SU-DHL-6 (cell line): Measurements from ENCODE around the gene LCORL.

ENCODE experiments used
- H2AFZ ChIP-seq: fragments of 200-600 bp; sonication (generic); 2 replicates; pipeline ENCODE4 v1.6.1; 2014; ENCODE audit warnings: low read depth, mild to moderate bottlenecking, moderate library complexity, mixed read lengths, antibody characterized with exemption, low read length; ENCODE audit not compliant: severe bottlenecking
- H3F3A ChIP-seq: fragments of 200-600 bp; shearing (Covaris generic); 2 replicates; pipeline ENCODE4 v1.6.0; 2016; ENCODE audit warnings: antibody characterized with exemption, mild to moderate bottlenecking; ENCODE audit not compliant: insufficient read depth
- H3K27ac ChIP-seq: fragments of 200-600 bp; sonication (generic); 2 replicates; pipeline ENCODE4 v1.5.1; 2016; ENCODE audit warnings: low read depth, mild to moderate bottlenecking, low read length, moderate library complexity, mixed read lengths
- H3K27me3 ChIP-seq: fragments of 200-600 bp; sonication (generic), shearing (Covaris generic); 2 replicates; pipeline ENCODE4 v1.6.0; 2014; ENCODE audit warnings: mild to moderate bottlenecking, low read length
- H3K36me3 ChIP-seq: fragments of 200-600 bp; sonication (generic); 2 replicates; pipeline ENCODE4 v1.6.1; 2014; ENCODE audit warnings: mild to moderate bottlenecking, low read length, mixed read lengths
- H3K4me2 ChIP-seq: fragments of 300-600, 200-600 bp; shearing (Covaris generic), sonication (generic); 2 replicates; pipeline ENCODE4 v1.6.0; 2014; ENCODE audit warnings: low read length, low read depth, mild to moderate bottlenecking; ENCODE audit not compliant: poor library complexity, severe bottlenecking
- H3K4me3 ChIP-seq: fragments of 200-600 bp; sonication (generic); 2 replicates; pipeline ENCODE4 v1.5.1; 2014; ENCODE audit warnings: antibody characterized with exemption, low read length, mild to moderate bottlenecking, mixed read lengths; ENCODE audit not compliant: insufficient read depth, poor library complexity, severe bottlenecking
- H3K79me2 ChIP-seq: fragments of 200-600 bp; sonication (generic); 2 replicates; pipeline ENCODE4 v1.6.1; 2014; ENCODE audit warnings: mild to moderate bottlenecking, low read length, moderate library complexity; ENCODE audit not compliant: insufficient read depth
- H3K9ac ChIP-seq: fragments of 200-600 bp; sonication (generic); 2 replicates; pipeline ENCODE4 v1.7.0; 2014; ENCODE audit warnings: mild to moderate bottlenecking, low read length
- H3K9me2 ChIP-seq: fragments of 200-600 bp; sonication (generic); replicated peaks from 2 replicates; pipeline ENCODE4 v1.6.1; 2014; ENCODE audit warnings: low read length; ENCODE audit not compliant: insufficient read depth
- H3K9me3 ChIP-seq: fragments of 200-600 bp; sonication (generic); 2 replicates; pipeline ENCODE4 v1.6.1; 2014; ENCODE audit warnings: low read length, mixed read lengths; ENCODE audit not compliant: insufficient read depth
- H4K20me1 ChIP-seq: fragments of 200-600 bp; sonication (generic); 2 replicates; pipeline ENCODE4 v1.6.1; 2014; ENCODE audit warnings: low read depth, mild to moderate bottlenecking, antibody characterized with exemption, low read length, moderate library complexity, mixed read lengths
- EZH2phosphoT487 ChIP-seq: fragments of 200-600 bp; sonication (generic), shearing (Covaris generic); conservative IDR thresholded peaks from 2 replicates; pipeline ENCODE4 v1.6.1; 2018; ENCODE audit warnings: mild to moderate bottlenecking, antibody characterized with exemption, low read length, moderate library complexity, mixed read lengths
- TF ChIP-seq, protein P1 (sequence below): fragments of 200-600 bp; sonication (generic); IDR thresholded peaks from one replicate; pipeline ENCODE4 v1.5.1; 2017; ENCODE audit warnings: antibody characterized with exemption, mild to moderate bottlenecking, low read length, moderate library complexity; ENCODE audit not compliant: insufficient read depth, poor library complexity, severe bottlenecking

The LCORL gene

DNA sequence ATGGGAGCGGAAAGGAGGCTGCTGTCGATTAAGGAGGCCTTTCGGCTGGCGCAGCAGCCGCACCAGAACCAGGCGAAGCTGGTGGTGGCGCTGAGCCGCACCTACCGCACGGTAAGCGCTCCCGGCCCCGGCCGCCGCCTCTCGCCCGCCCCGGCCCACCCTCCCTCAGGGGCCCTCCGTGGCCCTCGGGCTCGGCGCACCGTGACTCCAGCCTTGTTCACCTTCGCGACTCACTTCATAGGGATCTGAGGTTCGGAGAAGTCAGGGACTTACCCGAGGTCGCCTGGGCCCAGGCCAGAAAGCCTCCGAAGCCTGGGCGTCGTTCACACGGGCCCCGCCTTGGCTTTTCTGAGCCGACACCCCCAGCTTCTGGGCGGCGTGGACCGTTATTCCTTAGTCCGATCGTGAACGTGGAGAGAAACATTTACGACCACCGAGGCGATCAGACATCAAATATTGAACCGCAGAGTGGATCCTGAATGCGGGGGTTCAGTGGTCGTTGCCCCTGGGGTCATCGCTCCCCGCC lies 210.4 kb downstream of the LCORL start:
- Histone ChIP-seq H3K36me3 (peaks cover 55% of the 10 kb centered on the region), H3K4me3 (peak overlapping the region; percentile 93), H3K9me2 (no peaks in the 10 kb centered on the region), H4K20me1 (peaks cover 52% of the 10 kb centered on the region), H2AFZ (peak overlapping the region; percentile 9), H3K27ac (peak overlapping the region; percentile 89), H3K9ac (peak overlapping the region; percentile 96), H3K79me2 (peaks cover 94% of the 10 kb centered on the region), H3K27me3 (no peaks in the 10 kb centered on the region), H3K9me3 (no peaks in the 10 kb centered on the region), H3K4me2 (peak overlapping the region; percentile 97), H3F3A (peaks cover 17% of the 10 kb centered on the region)
- no peak for TF ChIP-seq EZH2phosphoT487
- TF ChIP-seq, protein P1, sequence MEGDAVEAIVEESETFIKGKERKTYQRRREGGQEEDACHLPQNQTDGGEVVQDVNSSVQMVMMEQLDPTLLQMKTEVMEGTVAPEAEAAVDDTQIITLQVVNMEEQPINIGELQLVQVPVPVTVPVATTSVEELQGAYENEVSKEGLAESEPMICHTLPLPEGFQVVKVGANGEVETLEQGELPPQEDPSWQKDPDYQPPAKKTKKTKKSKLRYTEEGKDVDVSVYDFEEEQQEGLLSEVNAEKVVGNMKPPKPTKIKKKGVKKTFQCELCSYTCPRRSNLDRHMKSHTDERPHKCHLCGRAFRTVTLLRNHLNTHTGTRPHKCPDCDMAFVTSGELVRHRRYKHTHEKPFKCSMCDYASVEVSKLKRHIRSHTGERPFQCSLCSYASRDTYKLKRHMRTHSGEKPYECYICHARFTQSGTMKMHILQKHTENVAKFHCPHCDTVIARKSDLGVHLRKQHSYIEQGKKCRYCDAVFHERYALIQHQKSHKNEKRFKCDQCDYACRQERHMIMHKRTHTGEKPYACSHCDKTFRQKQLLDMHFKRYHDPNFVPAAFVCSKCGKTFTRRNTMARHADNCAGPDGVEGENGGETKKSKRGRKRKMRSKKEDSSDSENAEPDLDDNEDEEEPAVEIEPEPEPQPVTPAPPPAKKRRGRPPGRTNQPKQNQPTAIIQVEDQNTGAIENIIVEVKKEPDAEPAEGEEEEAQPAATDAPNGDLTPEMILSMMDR, result no peak

DNA sequence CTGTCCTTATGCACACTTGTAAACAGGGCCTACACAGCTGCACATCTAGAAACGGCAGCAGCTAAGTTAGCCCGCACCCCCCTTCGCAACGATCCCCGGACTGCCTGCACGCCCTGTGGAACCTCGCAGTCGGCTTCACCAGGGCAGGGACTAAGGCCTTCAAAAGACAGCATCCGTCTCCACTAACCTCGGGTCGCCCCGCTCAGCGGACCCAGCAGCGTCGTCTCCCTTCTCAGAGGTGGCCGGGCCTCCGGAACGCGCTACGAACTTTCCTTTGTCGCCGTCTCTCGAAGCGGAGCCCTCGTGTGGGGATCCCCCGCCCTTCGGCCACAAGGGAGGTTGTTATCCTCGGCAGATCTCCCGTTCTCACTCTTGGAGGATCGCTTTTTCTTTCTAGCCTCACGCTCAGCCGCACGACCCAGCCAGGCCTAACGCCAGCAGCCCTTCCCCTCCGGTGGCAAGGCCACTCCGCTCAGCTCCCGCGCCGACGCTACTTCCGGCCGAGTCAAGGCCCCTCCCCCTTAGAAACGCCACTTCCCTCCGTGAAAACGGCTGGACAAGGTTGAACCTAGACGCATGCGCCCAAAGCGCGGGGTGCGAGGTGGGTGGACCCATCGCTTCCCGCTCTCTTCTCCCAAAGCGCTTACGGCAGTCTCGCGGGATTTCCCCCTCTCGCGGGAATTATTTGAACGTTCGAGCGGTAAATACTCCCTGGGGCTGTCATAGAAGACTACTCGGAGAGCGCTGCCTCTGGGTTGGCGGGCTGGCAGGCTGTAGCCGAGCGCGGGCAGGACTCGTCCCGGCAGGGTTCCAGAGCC lies 211.1 kb downstream of the LCORL start, which contains the start of the genes DCAF16 and NCAPG:
Gene DCAF16, minus strand, starts transcription at position 498 of the 818 bp plus-strand sequence. CDS start 6,616 bp downstream, outside the sequence.
Gene NCAPG, plus strand, starts transcription at position 720 of the 818 bp plus-strand sequence. CDS start 99 bp downstream, outside the sequence.
- TF ChIP-seq, protein P1, result no peak
- no peak for TF ChIP-seq EZH2phosphoT487
- peak within 1 kb of the TSS; percentile 96 for H3K9ac ChIP-seq
- no peaks in the 10 kb centered on the region for H3K9me3 ChIP-seq
- H3K9me2 ChIP-seq, result no peaks in the 10 kb centered on the region
- H3K79me2 ChIP-seq, result peaks cover 94% of the 10 kb centered on the region
- H2AFZ ChIP-seq, result peak within 1 kb of the TSS; percentile 46
- peak within 1 kb of the TSS; percentile 93 for H3K4me3 ChIP-seq
- no peaks in the 10 kb centered on the region for H3K27me3 ChIP-seq
- H4K20me1 ChIP-seq, result peaks cover 57% of the 10 kb centered on the region
- peaks cover 49% of the 10 kb centered on the region for H3K36me3 ChIP-seq
- peak within 1 kb of the TSS; percentile 97 for H3K4me2 ChIP-seq
- peaks cover 17% of the 10 kb centered on the region for H3F3A ChIP-seq
- peak within 1 kb of the TSS; percentile 89 for H3K27ac ChIP-seq

DNA sequence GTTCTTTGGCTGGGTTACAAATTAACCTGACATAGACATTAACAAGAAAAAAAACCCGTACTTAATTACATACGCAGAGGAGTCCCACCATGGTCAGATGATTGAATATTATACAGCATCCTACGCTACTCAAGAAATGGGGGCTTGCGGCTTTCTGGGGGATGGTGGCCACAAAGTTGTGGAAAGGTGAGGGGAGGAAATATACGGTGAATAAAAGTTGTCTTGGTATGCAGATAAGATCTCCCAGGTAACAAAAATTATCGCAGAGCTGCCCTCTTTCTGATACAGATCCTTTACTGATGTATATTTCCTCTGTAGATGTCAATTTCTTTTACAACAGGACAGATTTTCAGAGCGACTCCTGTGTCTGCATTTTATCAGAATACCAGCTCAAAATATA lies 211.9 kb downstream of the LCORL start:
- Histone ChIP-seq H3K4me2 (peak overlapping the region; percentile 92), H4K20me1 (peaks cover 58% of the 10 kb centered on the region), H3K79me2 (peaks cover 94% of the 10 kb centered on the region), H3K27ac (peak overlapping the region; percentile 89), H3F3A (peaks cover 11% of the 10 kb centered on the region), H3K9me3 (no peaks in the 10 kb centered on the region), H3K36me3 (peaks cover 49% of the 10 kb centered on the region), H3K9me2 (no peaks in the 10 kb centered on the region), H3K9ac (peak overlapping the region; percentile 96), H2AFZ (no peak overlapping the region), H3K4me3 (peak overlapping the region; percentile 92), H3K27me3 (no peaks in the 10 kb centered on the region)
- TF ChIP-seq, protein P1, result no peak
- TF ChIP-seq EZH2phosphoT487, result no peak
